HG03108 (cell line): Measurements from ENCODE around the gene DAB1.
"Not testable (repeated sequence)": the region's sequence is repeated elsewhere in the genome, so short reads cannot be mapped to it uniquely, and the experiment has no call there.

ENCODE experiments used
- ATAC-seq: cut with Tn5 transposase; IDR thresholded peaks from one replicate; pipeline ENCODE4 v1.9.1; 2021; ENCODE audit warnings: moderate library complexity; ENCODE audit not compliant: unreplicated experiment

DAB1 gene

DNA sequence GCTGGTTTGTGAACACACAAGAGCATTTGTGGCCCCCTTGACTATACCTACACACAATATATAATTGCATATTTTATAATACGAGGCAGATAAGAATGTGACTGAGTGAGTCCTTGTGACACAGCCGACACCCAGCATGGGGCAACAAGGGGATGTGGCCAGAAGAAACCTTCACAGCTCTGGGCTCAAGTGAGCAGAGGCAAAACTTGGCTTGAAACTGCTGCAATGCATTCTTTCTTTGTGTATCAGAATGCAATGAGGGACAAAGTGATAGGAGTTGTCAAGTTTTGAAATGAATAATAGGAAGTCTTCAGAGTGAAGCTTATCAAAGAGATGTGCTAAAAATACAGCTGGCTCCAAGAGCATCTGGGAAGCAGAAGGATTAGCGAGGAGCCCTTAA is 334.0 kb downstream of the DAB1 start:
- ATAC-seq: no peak

DNA sequence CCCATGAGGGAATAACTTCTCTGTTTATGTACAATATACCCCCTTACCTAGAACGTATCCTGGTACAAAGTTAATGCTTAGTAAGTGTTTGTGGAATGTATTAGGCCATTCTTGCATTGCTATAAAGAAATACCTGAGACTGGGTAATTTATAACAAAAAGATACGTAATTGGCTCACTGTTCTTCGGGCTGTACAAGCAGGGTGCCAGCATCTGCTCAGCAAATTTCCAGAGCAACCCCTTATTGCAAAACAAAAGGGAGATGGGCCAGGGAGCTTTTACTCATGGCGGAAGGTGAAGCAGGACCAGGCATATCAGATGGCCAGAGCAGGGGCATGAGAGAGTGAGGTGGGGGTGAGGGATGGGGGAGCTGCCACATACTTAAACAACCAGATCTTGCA is 334.6 kb downstream of the DAB1 start:
- no peak for ATAC-seq

DNA sequence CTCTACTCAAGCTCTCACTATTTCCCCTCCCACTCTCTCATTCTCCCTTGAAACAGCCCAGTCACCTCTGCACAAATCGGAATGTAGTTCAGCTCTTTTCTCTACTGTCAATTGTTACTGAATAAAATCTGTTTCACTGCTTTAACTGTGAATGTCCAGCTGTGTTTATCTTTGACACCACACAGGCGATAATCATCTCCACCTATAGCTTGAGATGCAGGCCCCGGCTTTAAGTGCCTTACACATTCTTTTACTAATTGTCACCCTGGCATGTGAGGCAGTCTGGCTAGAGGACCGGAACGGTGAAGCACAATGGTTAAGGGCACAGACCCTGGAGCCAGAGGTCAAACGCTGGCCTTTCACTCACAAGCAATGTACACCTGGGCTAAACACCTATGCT is 335.2 kb downstream of the DAB1 start:
- no peak for ATAC-seq

DNA sequence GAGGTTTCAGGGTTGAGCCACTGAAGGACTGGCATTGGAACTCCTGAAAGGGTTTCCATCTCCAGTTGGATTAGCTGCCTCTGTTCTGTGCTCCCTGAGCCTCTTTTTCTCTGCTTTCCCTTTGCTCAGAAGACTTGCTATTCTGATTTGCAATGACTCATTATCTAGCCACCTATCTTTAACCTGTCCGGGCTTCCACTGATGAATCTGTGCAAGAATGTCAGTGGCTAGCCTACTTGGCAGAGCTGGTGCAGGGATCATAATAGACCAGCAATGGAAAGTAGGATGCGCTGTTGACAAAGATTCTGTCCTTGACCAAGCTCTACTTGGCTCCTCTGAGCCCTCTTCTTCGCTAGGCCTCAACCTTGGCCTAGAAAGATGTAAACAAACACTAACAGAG is 336.2 kb downstream of the DAB1 start:
- not testable (repeated sequence) for ATAC-seq

DNA sequence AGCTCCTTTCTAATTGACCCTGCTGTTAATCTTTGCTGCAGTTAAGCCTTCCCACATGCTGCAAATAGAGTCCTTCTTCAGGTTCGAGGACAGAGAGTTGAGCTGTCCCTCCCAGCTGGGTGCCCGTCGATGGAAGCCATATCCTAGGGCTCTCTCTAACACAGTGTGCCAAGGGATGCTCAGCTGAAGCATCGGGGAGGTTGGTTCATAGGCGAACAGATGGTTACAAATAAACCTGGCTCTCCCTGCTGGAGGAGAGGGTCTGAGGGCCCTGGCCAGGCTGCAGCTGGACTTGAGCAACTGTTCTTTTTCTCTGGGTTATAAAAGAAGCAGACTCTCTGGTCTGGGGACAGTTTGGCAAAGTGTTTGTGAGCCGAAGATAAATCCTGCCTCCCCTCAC is 337.7 kb downstream of the DAB1 start:
- ATAC-seq: no peak

DNA sequence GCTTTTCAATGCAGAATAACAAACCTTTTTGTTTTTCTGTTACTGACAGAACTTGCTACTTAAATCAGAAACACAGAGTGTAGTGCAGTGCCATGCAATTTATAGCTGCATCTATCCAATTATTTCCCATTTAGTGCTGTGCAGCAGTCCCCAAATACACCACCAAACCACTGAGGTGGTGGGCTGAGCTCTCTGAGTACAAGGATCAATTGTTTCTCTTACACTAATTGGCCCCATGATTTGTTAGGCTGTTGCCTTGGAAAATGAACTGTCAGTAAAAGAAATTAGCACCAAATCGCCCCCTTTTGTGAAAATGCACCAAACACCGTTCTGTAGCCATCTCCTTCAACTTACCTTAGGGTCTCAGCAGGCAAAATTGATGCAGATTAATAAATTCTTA is 339.2 kb downstream of the DAB1 start:
- no peak for ATAC-seq

DNA sequence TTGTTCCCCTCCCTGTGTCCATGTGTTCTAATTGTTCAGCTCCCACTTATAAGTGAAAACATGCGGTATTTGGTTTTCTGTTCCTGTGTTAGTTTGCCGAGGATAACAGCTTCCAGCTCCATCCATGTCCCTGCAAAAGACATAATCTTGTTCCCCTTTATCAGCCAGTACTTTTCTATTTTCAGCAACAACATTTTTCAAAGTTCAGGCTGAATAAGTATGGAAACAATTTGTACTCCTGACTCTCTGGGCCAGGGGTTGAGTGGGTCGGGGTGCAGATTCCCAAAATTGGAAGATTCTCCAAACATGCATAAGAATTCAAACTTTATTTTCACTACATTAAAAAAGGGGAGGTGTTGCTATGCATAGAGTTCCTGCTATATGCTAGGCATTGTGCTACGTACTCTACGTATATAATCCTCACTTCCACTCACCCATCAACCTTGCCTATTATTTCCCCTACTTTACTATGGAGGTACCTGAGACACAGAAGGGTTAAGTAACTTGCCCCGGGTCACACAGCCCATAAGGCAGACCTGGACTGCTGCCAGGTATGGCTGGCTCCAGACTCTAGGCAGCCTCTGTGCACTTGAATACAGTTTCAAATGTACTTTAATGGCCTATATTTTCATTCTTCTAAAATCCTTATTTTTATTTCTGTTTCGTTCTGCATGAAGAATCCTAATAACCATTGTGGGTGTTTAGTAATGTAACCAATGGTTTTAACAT is 341.0 kb downstream of the DAB1 start:
- ATAC-seq: no peak

DNA sequence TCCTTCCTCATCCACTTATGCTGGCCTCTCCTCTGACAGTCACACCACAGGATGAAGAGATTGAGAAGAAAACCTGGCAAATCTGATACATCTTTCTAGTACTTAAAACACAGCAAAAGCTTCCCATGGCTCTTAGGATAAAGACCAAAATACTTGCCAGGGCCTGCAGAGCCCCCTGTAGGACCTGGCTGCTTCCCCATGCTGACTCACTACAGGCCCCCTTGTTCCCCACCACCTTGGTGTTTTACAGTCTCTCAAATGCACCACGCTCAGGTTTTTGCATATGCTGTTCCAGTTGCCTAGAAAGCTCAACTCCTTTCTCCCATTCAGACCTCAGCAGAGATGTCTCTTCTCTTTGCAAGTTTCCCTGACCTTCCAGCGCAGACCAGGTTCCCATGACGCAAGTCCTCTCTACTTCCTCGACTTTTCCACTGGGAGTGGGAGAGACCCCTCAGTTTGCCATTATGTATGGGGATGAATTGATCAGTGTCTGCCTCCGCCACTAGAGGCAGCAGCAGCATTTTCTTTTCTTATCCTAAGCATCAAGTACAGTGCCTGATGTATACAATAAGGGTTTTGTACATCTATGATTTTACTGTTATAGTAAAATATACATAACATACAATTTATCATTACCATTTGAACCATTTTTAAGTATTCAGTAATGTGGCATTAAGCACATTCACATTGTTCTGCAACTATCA is 344.3 kb downstream of the DAB1 start:
- no peak for ATAC-seq

DNA sequence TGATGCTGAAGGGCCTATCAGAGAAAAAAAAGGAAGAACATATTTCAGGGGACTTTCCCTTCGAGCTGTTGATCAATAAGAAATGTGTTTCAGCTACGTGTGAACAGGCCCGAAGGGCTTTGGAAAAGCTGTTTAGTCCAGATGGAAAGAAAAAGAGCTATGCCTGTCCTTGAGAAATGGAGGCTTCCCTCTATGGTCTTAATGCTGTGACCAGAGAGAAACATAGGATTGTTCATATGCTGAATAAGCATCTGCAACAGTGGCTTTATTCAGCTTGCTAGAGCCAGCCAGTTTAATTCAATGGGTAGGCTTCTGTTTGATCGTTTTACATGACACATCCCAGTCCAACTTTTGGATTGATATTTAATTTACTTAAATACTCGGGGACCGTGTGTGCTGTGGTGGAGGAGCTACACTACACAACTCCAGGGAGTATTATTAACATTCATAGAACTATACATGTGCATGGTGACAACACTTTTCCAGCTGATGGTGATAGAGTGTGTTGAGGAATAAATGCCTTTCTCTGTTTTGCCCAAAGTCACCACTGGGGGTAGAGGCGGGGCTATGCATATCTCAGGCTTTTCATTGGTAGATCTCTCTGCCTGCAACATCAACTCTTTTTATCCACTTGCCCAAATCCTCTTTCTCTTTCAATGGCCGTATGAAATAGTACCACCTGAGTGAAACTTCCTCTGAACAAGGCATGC is 351.3 kb downstream of the DAB1 start:
- ATAC-seq: no peak

DNA sequence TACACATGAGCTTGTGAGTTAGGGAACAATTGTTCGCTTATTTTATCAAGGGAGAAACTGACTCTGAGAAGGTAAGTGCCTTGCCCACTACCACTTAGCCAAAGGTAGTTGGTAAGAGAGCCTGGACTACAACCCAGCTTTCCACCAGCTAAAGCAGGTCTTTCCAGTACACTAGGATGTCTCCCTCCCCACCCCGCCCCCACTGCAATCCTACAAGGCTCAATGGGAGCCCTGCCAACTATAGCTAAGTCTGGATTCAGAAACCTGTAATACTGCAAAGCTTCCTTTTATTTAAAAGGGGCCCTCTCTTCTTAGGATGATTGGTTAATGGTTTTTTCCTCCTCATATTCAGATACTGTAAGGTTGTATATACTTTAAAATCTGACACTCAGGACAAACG is 356.0 kb downstream of the DAB1 start:
- no peak for ATAC-seq

DNA sequence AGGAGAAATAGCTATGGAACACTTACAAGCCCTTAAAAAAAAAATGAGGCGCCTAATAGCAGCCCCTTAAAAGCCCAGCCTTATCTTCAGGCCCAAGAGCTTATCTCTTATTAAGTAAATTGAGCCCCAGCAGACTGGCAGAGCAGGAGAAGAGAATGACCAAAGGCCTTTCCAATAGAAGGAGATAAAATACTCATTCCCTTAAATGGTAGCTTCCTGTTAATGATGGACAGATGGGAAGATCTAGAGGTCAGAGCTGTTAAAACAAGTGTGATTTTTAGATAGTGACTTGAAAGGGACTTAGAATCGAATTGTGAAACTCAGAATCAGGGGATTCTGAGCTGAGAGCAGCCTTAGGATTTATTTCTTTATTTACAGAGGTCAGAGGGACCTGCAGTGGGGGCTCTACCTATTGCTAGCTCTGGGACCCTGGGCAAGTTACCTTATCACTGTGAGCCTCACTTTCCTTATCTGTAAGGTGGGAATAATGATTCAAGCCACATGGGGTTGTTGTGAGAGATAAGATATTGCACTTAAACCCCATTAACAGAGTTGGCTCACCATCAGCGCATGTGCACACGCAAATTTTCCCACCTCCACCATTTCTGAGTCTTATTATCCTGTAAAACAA is 356.8 kb downstream of the DAB1 start:
- no peak for ATAC-seq

DNA sequence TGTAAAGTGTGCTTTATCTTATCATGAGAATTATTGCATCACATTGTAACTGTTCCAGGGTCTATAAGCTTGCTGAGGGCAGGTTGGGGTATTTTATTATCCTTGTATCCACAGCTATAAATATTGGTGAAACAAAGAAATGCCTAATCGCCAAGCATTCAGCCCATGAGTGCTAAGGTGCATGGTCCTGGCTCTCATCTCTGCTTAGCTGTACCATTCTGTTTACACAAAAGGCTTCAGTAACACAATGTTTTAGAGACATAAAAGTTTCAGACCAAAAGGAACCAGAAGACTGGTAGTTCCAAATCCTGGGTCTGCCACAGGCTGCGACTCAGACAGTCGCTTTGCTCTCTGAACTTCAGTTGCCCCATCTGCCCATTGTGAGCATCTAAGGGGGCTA is 358.4 kb downstream of the DAB1 start:
- ATAC-seq: no peak

DNA sequence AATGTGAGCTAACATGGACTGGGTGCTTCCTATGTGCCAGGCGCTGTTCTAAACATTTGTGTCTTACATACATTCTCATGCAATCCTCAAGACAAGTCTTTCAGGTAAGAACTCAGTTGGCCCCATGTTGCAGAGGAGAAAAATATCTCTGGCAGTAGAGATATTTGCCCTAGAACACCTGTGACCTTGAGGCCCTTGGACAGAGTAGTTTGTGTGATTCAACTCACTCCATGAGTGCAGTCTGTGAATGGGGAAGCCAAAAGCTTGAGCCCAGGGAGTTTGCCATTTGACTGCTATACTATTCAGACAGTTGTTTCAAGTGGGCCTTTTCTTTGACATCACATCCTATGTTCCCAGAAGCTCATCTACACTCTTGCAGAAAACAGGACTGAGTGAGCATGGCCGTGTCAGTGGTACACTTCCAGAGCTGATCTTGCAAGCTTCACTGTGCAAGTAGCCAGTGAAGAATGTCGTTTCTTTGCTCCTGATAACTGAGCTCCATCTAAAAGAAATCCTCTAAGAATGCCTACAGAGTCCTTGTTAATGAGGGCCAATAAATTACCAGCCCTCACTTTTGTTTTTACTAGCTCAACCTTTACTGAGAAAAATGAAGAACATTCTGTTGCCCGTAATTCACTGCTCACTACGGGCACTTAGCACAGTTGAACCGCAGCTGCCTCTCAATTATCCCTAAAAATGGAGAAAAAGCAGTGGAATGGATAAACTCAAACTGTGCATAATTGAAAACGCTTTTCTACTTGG is 359.3 kb downstream of the DAB1 start:
- no peak for ATAC-seq

DNA sequence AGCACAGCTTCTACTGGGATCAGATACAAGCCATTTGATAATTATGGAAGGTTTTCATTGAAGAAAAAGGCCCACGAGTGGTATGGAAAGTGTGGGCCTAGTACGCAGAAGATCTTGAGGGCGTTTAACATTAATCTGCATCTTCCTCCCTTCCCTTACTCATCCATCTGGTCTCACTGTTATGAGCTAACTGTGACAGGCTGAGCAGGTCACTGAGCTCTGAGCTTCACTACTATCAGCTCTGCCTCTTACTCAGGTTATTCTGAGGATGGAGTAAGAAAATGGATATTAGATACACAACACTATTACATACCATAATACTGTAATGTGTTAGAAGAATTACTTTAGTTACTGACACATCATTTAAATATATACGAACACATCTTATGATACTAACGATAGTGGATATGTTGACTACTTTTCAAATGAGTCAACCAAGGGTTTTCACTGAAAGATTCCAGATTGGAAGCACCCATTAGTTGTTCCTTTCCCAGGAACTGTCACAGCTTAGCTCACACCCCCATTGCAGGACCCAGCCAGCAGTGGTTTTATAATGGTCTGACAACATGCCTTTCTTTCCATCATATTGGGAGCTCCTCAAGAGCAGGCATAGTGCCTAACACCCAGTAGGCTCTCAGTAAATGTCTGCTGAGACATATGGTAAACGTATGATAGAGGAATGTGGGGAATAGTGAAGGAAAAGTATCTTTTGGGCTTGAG is 360.3 kb downstream of the DAB1 start:
- no peak for ATAC-seq

DNA sequence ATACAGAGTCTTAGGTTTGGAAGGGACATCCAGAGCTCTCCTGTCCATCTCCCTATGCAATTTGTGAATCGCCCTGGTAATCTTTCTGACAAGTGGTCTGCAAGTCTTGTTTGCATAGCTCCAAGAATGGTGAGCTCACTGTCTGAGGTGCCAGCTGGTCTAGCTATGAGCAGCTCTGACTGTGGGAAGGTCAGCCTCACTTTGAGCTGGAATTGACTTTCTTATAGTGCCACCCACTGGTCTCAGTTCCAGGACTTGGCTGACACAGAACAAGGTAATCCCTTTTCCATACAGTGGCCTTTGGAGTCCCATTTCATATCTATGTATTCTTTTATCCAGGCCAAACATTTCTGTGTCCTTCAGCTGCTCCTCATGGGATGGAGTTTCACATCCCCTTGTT is 362.5 kb downstream of the DAB1 start:
- no peak for ATAC-seq

DNA sequence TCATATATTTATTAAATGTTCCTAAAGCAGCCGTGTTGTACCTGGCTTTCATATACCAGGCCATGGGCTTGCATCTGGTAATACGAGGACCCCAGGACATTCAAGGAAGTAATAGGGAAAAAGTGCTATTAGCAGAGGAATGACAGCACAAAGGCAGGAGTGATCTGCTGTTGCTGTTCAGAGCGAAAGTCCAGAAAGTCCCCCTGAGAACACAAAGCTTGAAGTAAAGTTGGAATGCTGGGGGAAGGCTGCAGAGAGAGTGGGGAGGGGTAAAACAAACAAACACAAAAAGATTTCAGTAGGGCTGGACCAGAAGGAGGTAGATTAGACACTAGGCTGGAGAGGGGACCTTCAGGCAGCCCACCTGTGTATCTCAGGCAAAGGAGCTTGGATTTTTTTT is 363.4 kb downstream of the DAB1 start:
- no peak for ATAC-seq

DNA sequence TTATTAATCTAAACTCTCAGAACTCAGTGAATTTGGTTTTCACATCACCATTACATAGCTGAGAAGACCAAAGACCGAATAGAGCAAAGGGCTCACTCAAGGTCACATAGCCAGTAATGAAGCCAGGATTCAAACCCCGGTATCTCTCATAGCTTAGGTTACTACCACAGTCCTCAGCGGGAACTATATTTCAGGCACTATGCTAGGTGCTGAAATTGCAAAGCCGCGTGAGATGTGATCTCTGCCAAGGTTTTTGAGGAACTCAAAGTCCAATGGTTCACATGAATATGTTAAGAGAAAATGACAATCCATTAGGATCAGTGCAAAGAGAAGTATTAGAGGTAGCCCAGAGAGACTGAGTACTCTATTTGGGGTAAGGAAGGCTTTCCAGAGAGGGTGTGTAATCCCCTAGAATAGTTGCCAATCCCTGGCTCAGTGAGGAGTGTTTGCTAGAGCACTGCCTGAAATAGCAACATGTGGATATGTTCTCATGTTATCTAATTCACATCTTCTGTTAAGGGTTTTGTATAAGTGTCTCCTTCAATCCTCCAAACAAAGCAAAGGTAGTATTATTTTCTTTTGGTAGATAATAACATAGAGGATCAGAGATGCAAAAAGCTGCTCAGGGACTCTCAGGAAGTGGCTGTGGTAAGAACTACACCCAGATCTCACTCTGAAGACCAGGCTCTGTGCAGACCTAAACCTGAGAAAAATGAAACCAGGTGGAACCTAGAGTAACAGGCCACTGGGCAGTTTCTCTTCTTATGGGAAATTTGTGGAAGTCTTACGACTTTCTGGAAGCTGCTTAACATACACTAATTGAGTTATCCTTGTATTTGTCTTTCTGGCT is 365.0 kb downstream of the DAB1 start:
- no peak for ATAC-seq

DNA sequence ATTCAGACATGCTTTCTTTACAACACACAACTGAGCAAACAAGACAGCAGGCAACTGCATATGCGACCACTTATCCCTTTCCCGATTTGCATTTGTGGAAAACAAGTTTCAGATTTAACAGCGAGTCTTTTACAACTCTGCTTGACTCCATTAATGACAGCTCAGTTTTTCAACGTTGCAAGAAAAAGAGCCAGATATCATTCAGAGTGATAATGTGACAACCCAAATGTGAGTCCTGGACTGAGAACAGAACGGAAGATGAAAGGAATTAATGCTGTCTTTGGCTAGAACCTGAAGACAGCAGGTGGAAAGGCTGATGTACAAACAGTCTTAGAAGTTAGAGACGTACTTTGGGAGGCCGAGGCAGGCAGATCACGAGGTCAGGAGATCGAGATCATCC is 375.0 kb downstream of the DAB1 start:
- ATAC-seq: no peak

DNA sequence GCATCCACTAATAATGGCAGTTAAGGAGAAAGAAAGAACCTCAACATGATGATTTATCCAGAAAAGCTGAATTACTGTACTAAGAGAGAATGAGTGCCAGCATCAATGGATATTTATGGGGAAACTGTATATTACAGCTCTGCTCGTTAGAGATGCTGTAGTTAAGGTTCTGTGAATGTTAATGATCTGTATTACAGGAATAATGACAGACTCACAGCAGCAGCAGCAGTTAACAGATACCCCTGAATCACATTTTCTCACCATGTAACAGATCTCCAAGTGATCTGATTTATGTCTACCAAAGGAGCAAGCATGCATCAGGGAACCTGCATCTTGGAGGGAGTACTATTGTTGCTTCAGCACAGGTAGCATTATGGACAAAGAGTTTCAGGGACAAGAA is 377.4 kb downstream of the DAB1 start:
- ATAC-seq: no peak
